HCT116 (cell line): ENCODE data around the gene RNF214. TPM values are rescaled to one million over a fixed set of nuclear protein-coding genes. Genes with fewer than 3 reads are reported as not detected.

Experiments used
- ATAC-seq: fragments of 200-7000 bp; cut with Tn5 transposase; 2 replicates; pipeline ENCODE4 v1.9.1; 2020; ENCODE audit warnings: mild to moderate bottlenecking, moderate library complexity
- BruUV-seq: library from RNA; stranded (reverse); fragments of 400-500 nt; replicated peaks from 2 replicates; lab custom pipeline; 2021; lab: Mats Ljungman, UMichigan
- CTCF ChIA-PET: fragments of 300-600 bp; sonication (Branson Sonifier 250); formaldehyde crosslinking; loops from one replicate; lab custom pipeline; 2021; ENCODE audit warnings: antibody characterized with exemption; lab: Charles Lee
- POLR2A ChIA-PET: fragments of 300-600, 350-600 bp; sonication (Branson Sonifier 250); formaldehyde crosslinking; loops from one replicate; lab custom pipeline; 2021; ENCODE audit warnings: antibody characterized with exemption; lab: Charles Lee
- RAD21 ChIA-PET, 2 experiments: fragments of 300-600 bp; sonication (Branson Sonifier 250); formaldehyde crosslinking; loops; one replicate each; lab custom pipeline; 2023; ENCODE audit warnings: low total read pairs in 2 of 2; ENCODE audit not compliant: uncharacterized antibody in 2 of 2, unreplicated experiment in 2 of 2, low non-redundant PET in 1 of 2; lab: Charles Lee
- DNase-seq: peaks from one replicate; pipeline ENCODE4 v3.0.0-alpha.2; 2010; ENCODE audit warnings: low read depth, low spot score
- H2AFZ ChIP-seq: fragments of 200-600 bp; shearing (Covaris generic), sonication (generic); 2 replicates; pipeline ENCODE4 v1.6.1; 2017; ENCODE audit warnings: low read depth, mixed run types, mixed read lengths, antibody characterized with exemption, low read length; ENCODE audit not compliant: poor library complexity, severe bottlenecking
- H3K27ac ChIP-seq: 2 replicates; pipeline ENCODE4 v1.5.1; 2012; ENCODE audit warnings: low read depth, low read length
- H3K27me3 ChIP-seq: fragments of 200-600 bp; sonication (generic); 2 replicates; pipeline ENCODE4 v1.6.1; 2016; ENCODE audit warnings: mixed run types, low read length, mixed read lengths; ENCODE audit not compliant: insufficient read depth
- H3K36me3 ChIP-seq, 2 experiments: fragments of 200-500 bp in 1 of 2; fragments of 200-600 bp in 1 of 2; sonication (Bioruptor generic) in 1 of 2; sonication (generic) in 1 of 2; 2 replicates each; pipeline versions ENCODE4 v1.5.1 to v1.6.1; 2014 to 2016; ENCODE audit warnings: low read length in 2 of 2, inconsistent platforms in 1 of 2, mixed read lengths in 1 of 2, mixed run types in 1 of 2; ENCODE audit not compliant: insufficient read depth in 2 of 2, control insufficient read depth in 1 of 2
- H3K4me1 ChIP-seq, 2 experiments: fragments of 200-600 bp in 1 of 2; sonication (generic) in 1 of 2; 2 replicates each; pipeline versions ENCODE4 v1.5.1 to v1.6.1; 2012 to 2017; ENCODE audit warnings: low read length in 2 of 2, inconsistent platforms in 1 of 2, mild to moderate bottlenecking in 1 of 2, mixed read lengths in 1 of 2, mixed run types in 1 of 2, moderate library complexity in 1 of 2; ENCODE audit not compliant: insufficient read depth in 2 of 2, control insufficient read depth in 1 of 2
- H3K4me2 ChIP-seq: fragments of 200-600 bp; sonication (generic); 2 replicates; pipeline ENCODE4 v1.6.1; 2017; ENCODE audit warnings: mixed run types, low read length, mixed read lengths
- H3K4me3 ChIP-seq, 2 experiments: fragments of 200-600 bp in 1 of 2; sonication (generic) in 1 of 2; replicated peaks in 1 of 2; 2 replicates each; pipeline ENCODE4 v1.5.1; 2011 to 2016; ENCODE audit warnings: low read length in 2 of 2, control low read depth in 1 of 2, low read depth in 1 of 2, mild to moderate bottlenecking in 1 of 2, mixed read lengths in 1 of 2, mixed run types in 1 of 2
- H3K79me2 ChIP-seq: fragments of 200-600 bp; sonication (generic); 2 replicates; pipeline ENCODE4 v1.6.1; 2017; ENCODE audit warnings: mild to moderate bottlenecking, mixed run types, low read length, moderate library complexity, mixed read lengths; ENCODE audit not compliant: insufficient read depth
- H3K9ac ChIP-seq: fragments of 200-600 bp; sonication (generic); 2 replicates; pipeline ENCODE4 v1.6.1; 2016; ENCODE audit warnings: low read length, mixed read lengths
- H3K9me2 ChIP-seq: fragments of 200-600 bp; sonication (generic), shearing (Covaris generic); 2 replicates; pipeline ENCODE4 v1.6.1; 2017; ENCODE audit warnings: mixed run types, mild to moderate bottlenecking, moderate library complexity; ENCODE audit not compliant: insufficient read depth
- H3K9me3 ChIP-seq, 2 experiments: fragments of 200-500 bp in 1 of 2; fragments of 200-600 bp in 1 of 2; sonication (Bioruptor generic) in 1 of 2; sonication (generic) in 1 of 2; 2 replicates each; pipeline ENCODE4 v1.6.1; 2014 to 2017; ENCODE audit warnings: low read length in 2 of 2, mixed read lengths in 2 of 2, inconsistent platforms in 1 of 2, low read depth in 1 of 2, mild to moderate bottlenecking in 1 of 2, mixed run types in 1 of 2, moderate library complexity in 1 of 2; ENCODE audit not compliant: control insufficient read depth in 1 of 2, insufficient read depth in 1 of 2
- H4K20me1 ChIP-seq: fragments of 200-600 bp; sonication (generic), shearing (Covaris generic); 2 replicates; pipeline ENCODE4 v1.6.1; 2017; ENCODE audit warnings: mixed run types, mild to moderate bottlenecking, moderate library complexity; ENCODE audit not compliant: insufficient read depth
- ATF3 ChIP-seq: IDR thresholded peaks from 2 replicates; pipeline ENCODE4 v1.6.1; 2012
- CBX3 ChIP-seq: IDR thresholded peaks from 2 replicates; pipeline ENCODE4 v1.6.1; 2012; ENCODE audit warnings: low read depth
- EGR1 ChIP-seq: IDR thresholded peaks from 2 replicates; pipeline ENCODE4 v1.6.1; 2012; ENCODE audit warnings: low read depth
- ELF1 ChIP-seq: IDR thresholded peaks from 2 replicates; pipeline ENCODE4 v1.6.1; 2012; ENCODE audit warnings: low read depth, borderline replicate concordance
- EZH2 ChIP-seq: fragments of 200-600 bp; sonication (generic); IDR thresholded peaks from 2 replicates; pipeline ENCODE4 v1.6.1; 2017; ENCODE audit warnings: antibody characterized with exemption, mixed run types
- JUND ChIP-seq: IDR thresholded peaks from 2 replicates; pipeline ENCODE4 v1.6.1; 2012
- POLR2AphosphoS5 ChIP-seq: IDR thresholded peaks from 2 replicates; pipeline ENCODE4 v1.6.1; 2011; ENCODE audit warnings: mild to moderate bottlenecking, low read depth, low read length, moderate library complexity
- REST ChIP-seq: IDR thresholded peaks from 2 replicates; pipeline ENCODE4 v1.6.1; 2012; ENCODE audit warnings: low read depth
- SP1 ChIP-seq: IDR thresholded peaks from 2 replicates; pipeline ENCODE4 v1.6.1; 2012; ENCODE audit warnings: low read depth
- SRF ChIP-seq: IDR thresholded peaks from 2 replicates; pipeline ENCODE4 v1.6.1; 2012; ENCODE audit warnings: low read depth
- TCF7L2 ChIP-seq: IDR thresholded peaks from 2 replicates; pipeline ENCODE4 v1.7.0; 2011; ENCODE audit warnings: borderline replicate concordance, inconsistent platforms; ENCODE audit not compliant: insufficient read depth, insufficient read length; ENCODE audit errors: extremely low read depth
- YY1 ChIP-seq: IDR thresholded peaks from 2 replicates; pipeline ENCODE4 v1.6.1; 2011; ENCODE audit warnings: low read length, low read depth, moderate library complexity, mild to moderate bottlenecking; ENCODE audit not compliant: insufficient replicate concordance; ENCODE audit errors: extremely low read depth
- ZNF274 ChIP-seq: fragments of 200-500 bp; sonication (Bioruptor generic); IDR thresholded peaks from 2 replicates; pipeline ENCODE4 v1.6.1; 2014; ENCODE audit warnings: mild to moderate bottlenecking, low read depth, low read length, inconsistent platforms
- intact Hi-C: fragments of 100-400 bp; cut with micrococcal nuclease; formaldehyde crosslinking; loops from 2 replicates; pipeline ENCODE4 v1.10.0; 2022
- total RNA-seq: library from RNA; stranded (reverse); gene quantifications from one replicate; pipeline ENCODE4 v1.2.1, GENCODE V29; 2021; ENCODE audit not compliant: unreplicated experiment
- TF ChIP-seq, protein P1 (sequence below), 3 experiments: fragments of 200-600 bp in 1 of 3; sonication (generic) in 1 of 3; IDR thresholded peaks in 2 of 3; conservative IDR thresholded peaks in 1 of 3; 2 replicates each; pipeline ENCODE4 v1.5.1; 2012 to 2017; ENCODE audit warnings: low read depth in 2 of 3, low read length in 2 of 3, antibody characterized with exemption in 1 of 3, borderline replicate concordance in 1 of 3, control low read depth in 1 of 3, mild to moderate bottlenecking in 1 of 3, mixed read lengths in 1 of 3, mixed run types in 1 of 3, moderate library complexity in 1 of 3; ENCODE audit not compliant: insufficient read depth in 1 of 3

Gene RNF214
- total RNA-seq, 1 experiment from 2014 or later: 29.3 TPM

GRCh38 chr11:117231842-117232091, 704 bp upstream of the RNF214 start, which contains the start of gene PCSK7:
TSS of gene PCSK7 (minus strand) at chr11:117232073. CDS start at chr11:117229844, 2,229 bp downstream.
- Histone ChIP-seq H3K4me1 (peaks cover 14 to 20% of the 10 kb centered on the region in 2 experiments; a peak in 3 of 4 replicates), H2AFZ (peak within 1 kb of the TSS; percentile 95), H3K27me3 (no peaks in the 10 kb centered on the region), H3K9me3 (no peaks in the 10 kb centered on the region), H3K79me2 (peaks cover 34% of the 10 kb centered on the region), H3K27ac (peak within 1 kb of the TSS; percentile 71), H4K20me1 (no peaks in the 10 kb centered on the region), H3K36me3 (peaks cover 4 to 9% of the 10 kb centered on the region in 2 experiments; a peak in 3 of 4 replicates), H3K9me2 (no peaks in the 10 kb centered on the region), H3K4me3 (peak within 1 kb of the TSS; percentile 69 to 80), H3K9ac (peak within 1 kb of the TSS; percentile 82), H3K4me2 (peak within 1 kb of the TSS; percentile 92)
- ATAC-seq: no peak
- ChIA-PET POLR2A (interaction anchor here (0.8 to 1.7 kb wide), 2 partner anchors 10 to 53 kb away, joined by 3 to 5 read pairs; partner anchors contain the start of gene SIDT2), CTCF (interaction anchor here (1.0 to 2.2 kb wide), 3 partner anchors 10 to 95 kb away, joined by 4 to 10 read pairs (median 4); partner anchors contain the start of gene CEP164), RAD21 (no interaction called here)
- no peak for DNase-seq
- TF ChIP-seq TCF7L2: no peak
- TF ChIP-seq SRF: no peak
- peak; percentile 64; the same call in 1 of the 2 replicates for TF ChIP-seq POLR2AphosphoS5
- no TSS peak for BruUV-seq
- intact Hi-C loops: loop anchor here (1.0 to 2.0 kb wide), 2 partner anchors 85 to 585 kb away; partner anchors contain the start of gene BACE1

GRCh38 chr11:117232911-117233409, 489 bp downstream of the RNF214 start:
- POLR2A ChIA-PET: no interaction called here
- peaks cover 34% of the 10 kb centered on the region for H3K79me2 ChIP-seq
- TF ChIP-seq EGR1 (no peak), JUND (no peak), CBX3 (no peak), REST (no peak), ATF3 (no peak), ELF1 (no peak), EZH2 (no peak), YY1 (no peak), ZNF274 (no peak), SP1 (no peak)
- TF ChIP-seq, protein P1, sequence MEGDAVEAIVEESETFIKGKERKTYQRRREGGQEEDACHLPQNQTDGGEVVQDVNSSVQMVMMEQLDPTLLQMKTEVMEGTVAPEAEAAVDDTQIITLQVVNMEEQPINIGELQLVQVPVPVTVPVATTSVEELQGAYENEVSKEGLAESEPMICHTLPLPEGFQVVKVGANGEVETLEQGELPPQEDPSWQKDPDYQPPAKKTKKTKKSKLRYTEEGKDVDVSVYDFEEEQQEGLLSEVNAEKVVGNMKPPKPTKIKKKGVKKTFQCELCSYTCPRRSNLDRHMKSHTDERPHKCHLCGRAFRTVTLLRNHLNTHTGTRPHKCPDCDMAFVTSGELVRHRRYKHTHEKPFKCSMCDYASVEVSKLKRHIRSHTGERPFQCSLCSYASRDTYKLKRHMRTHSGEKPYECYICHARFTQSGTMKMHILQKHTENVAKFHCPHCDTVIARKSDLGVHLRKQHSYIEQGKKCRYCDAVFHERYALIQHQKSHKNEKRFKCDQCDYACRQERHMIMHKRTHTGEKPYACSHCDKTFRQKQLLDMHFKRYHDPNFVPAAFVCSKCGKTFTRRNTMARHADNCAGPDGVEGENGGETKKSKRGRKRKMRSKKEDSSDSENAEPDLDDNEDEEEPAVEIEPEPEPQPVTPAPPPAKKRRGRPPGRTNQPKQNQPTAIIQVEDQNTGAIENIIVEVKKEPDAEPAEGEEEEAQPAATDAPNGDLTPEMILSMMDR (IDR thresholded peaks at IDR 0.05 in 2 of 3, conservative IDR thresholded peaks at IDR 0.05 in 1 of 3; ENCODE audit: borderline replicate concordance in 1 of 3, insufficient read depth in 1 of 3, low read depth in 2 of 3, low read length in 2 of 3): no peak

More at GRCh38 chr11:117232911-117233409, 489 bp downstream of the RNF214 start:
- Histone ChIP-seq H3K27ac (peak overlapping the region; percentile 52; the same call in 1 of the 2 replicates), H4K20me1 (no peaks in the 10 kb centered on the region), H3K36me3 (peaks cover 0 to 5% of the 10 kb centered on the region in 2 experiments; a peak in 3 of 4 replicates), H3K4me2 (peak overlapping the region; percentile 84), H3K4me3 (peak overlapping the region; percentile 69 to 80), H2AFZ (no peak overlapping the region), H3K9me3 (no peaks in the 10 kb centered on the region), H3K4me1 (peaks cover 14 to 20% of the 10 kb centered on the region in 2 experiments; a peak in 3 of 4 replicates), H3K9ac (peak overlapping the region; percentile 82), H3K9me2 (no peaks in the 10 kb centered on the region), H3K27me3 (no peaks in the 10 kb centered on the region)
- intact Hi-C loops: loop anchor here (1.0 to 2.0 kb wide), 2 partner anchors 83 to 584 kb away; partner anchors contain the start of gene BACE1
- RAD21 ChIA-PET: no interaction called here
- peak; percentile 20 for ATAC-seq
- no TSS peak for BruUV-seq
- DNase-seq: no peak
- CTCF ChIA-PET: interaction anchor here (0.7 to 2.2 kb wide), 3 partner anchors 11 to 94 kb away, joined by 3 to 10 read pairs (median 4); partner anchors contain the start of gene CEP164
